Pancreas (tissue), 10 donors: ENCODE measurements around the gene CERS1. TPM values are rescaled to one million over a fixed set of nuclear protein-coding genes. Genes with fewer than 3 reads are reported as not detected.

Source experiments
- ATAC-seq, 4 donors: fragments of 200-7000 bp; cut with Tn5 transposase; one replicate each; pipeline versions ENCODE4 v1.8.0 to v1.9.1; 2020; ENCODE audit warnings: mild to moderate bottlenecking in 4 of 4, moderate library complexity in 4 of 4
- DNase-seq, 6 donors: peaks; one replicate each; pipeline ENCODE4 v3.0.0-alpha.2; 2020
- FAIRE-seq: peaks from 2 replicates; lab custom pipeline; 2012; peaks lifted over from hg19 to GRCh38; lab: Jason Lieb, UNC
- H3K27ac ChIP-seq, 4 donors: fragments of 200-600 bp; sonication (generic); 1 replicate in 3 of 4; 2 replicates in 1 of 4; pipeline versions ENCODE4 v1.5.0 to v1.8.0; 2020
- H3K27me3 ChIP-seq, 4 donors: fragments of 200-600 bp; one replicate each; pipeline ENCODE4 v1.8.0; 2021
- H3K36me3 ChIP-seq, 3 donors: fragments of 200-600 bp; sonication (generic) in 1 of 3; one replicate each; pipeline versions ENCODE4 v1.5.0 to v1.8.0; 2020 to 2021
- H3K4me1 ChIP-seq, 3 donors: fragments of 200-600 bp; one replicate each; pipeline ENCODE4 v1.8.0; 2021
- H3K4me3 ChIP-seq, 4 donors: fragments of 200-600 bp; sonication (generic) in 2 of 4; one replicate each; pipeline versions ENCODE4 v1.5.0 to v1.8.0; 2020 to 2021
- H3K9me3 ChIP-seq, 4 donors: fragments of 200-600 bp; one replicate each; pipeline ENCODE4 v1.8.0; 2021
- WGBS, 2 donors: extraction: QIAGEN DNeasy Blood & Tissue Kit; methylation state at CpG; one replicate each; pipeline ENCODE4 v1.1.7; 2013; 5-methylcytosine and 5-hydroxymethylcytosine counted together
- intact Hi-C, 3 donors: fragments of 100-400 bp; cut with DNase I; formaldehyde crosslinking; loops; one replicate each; pipeline versions ENCODE4 v1.11.1 to v1.14.2; 2022
- polyA plus RNA-seq, 2 donors: library from polyadenylated mRNA; stranded (reverse); fragments of 200-250 nt; gene quantifications; one replicate each; pipeline ENCODE4 v1.2.3, GENCODE V29; 2013
- total RNA-seq, 6 donors: library from RNA; stranded (reverse); fragmentation: NEBNext Ultra II Directional in 4 of 6; extraction: Animal tissue kit (Norgen Biotek cat#: 25700) in 4 of 6; gene quantifications; one replicate each; pipeline versions ENCODE4 v1.2.1 to v1.2.4, GENCODE V29; 2021 to 2023
- TF ChIP-seq, protein P1 (sequence below), 4 donors: fragments of 200-600 bp; sonication (generic) in 3 of 4; IDR thresholded peaks; one replicate each; pipeline versions ENCODE4 v1.5.0 to v1.8.0; 2021; ENCODE audit warnings: antibody characterized with exemption in 4 of 4
- donor health status: healthy with polysubstance abuse.
- donor health status: DM: no; HTN: no; CAD: no; lungs with moderate emphysema.
- donor health status: DM: no; HTN: no; CAD: no.
- donor health status: control.
- donor health status: control.
- donor health status: Bipolar disorder and iron deficiency.
- donor health status: DM: yes; HTN: yes; CAD: no.
- donor health status: DM: no; HTN: no; CAD: no.
- donor health status: DM: no; HTN: no; CAD: no.
- donor health status: DM: yes; HTN: yes; CAD: no.

CERS1 gene
- total and polyA plus RNA-seq, 8 donors, result 0.16 to 8.3 (median 0.44) TPM

DNA sequence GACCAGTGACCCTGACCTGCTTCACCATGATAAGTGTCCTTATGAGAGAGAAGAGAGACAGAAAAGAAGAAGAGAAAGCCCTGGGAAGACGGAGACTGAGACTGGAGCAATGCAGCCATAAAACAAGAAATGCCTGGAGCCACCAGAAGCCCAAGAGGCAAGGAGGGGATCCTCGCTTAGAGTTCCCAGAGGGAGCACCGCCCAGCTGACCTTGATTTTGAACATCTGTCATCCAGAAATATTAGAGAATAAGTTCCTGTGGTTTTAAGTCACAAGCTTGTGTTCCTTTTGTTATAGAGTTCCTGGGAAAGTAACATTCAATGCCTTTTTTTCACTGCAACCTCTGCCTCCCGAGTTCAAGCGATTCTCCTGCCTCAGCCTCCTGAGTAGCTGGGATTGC is 20.2 kb downstream of the CERS1 start:
- DNase-seq, result no peak
- TF ChIP-seq, protein P1, sequence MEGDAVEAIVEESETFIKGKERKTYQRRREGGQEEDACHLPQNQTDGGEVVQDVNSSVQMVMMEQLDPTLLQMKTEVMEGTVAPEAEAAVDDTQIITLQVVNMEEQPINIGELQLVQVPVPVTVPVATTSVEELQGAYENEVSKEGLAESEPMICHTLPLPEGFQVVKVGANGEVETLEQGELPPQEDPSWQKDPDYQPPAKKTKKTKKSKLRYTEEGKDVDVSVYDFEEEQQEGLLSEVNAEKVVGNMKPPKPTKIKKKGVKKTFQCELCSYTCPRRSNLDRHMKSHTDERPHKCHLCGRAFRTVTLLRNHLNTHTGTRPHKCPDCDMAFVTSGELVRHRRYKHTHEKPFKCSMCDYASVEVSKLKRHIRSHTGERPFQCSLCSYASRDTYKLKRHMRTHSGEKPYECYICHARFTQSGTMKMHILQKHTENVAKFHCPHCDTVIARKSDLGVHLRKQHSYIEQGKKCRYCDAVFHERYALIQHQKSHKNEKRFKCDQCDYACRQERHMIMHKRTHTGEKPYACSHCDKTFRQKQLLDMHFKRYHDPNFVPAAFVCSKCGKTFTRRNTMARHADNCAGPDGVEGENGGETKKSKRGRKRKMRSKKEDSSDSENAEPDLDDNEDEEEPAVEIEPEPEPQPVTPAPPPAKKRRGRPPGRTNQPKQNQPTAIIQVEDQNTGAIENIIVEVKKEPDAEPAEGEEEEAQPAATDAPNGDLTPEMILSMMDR (IDR thresholded peaks at IDR 0.05), result no peak
- Histone ChIP-seq H3K36me3 (no peaks in the 10 kb centered on the region), H3K27ac (no peak overlapping the region), H3K4me1 (no peaks in the 10 kb centered on the region), H3K4me3 (no peak overlapping the region), H3K27me3 (no peaks in the 10 kb centered on the region), H3K9me3 (no peaks in the 10 kb centered on the region)
- no peak for FAIRE-seq
- ATAC-seq, result no peak
- WGBS, 2 donors, result 93% methylated on average over 5 of the region's 5 CpGs
- intact Hi-C loops, result no loop called here

DNA sequence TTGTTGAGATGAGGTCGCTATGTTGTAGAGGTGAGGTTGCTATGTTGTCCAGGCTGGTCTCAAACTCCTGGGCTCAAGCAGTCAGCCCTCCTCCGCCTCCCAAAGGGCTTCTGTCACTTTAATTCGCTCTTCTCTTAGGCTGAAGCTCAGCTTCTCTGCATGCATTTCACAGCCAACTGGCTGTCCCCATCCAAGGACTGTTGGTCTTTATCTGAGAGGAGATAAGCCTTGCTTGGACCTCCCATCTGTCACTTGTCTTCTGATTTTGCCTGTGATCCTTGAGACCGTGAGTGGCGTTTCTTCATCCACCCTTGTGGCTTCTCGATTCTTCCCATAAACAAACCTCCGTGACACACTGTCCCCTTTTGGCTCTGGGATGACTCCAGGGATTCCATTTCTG is 24.4 kb downstream of the CERS1 start:
- no peaks in the 10 kb centered on the region for H3K27me3 ChIP-seq
- no peaks in the 10 kb centered on the region for H3K4me1 ChIP-seq
- H3K27ac ChIP-seq, result no peak overlapping the region
- 65 to 67% methylated on average over 7 of the region's 7 CpGs for WGBS, 2 donors
- ATAC-seq (peak in 1 of 4 donors; percentile 4), FAIRE-seq (no peak), DNase-seq (no peak)
- H3K9me3 ChIP-seq, result no peaks in the 10 kb centered on the region
- intact Hi-C loops, result no loop called here
- TF ChIP-seq, protein P1 (IDR thresholded peaks at IDR 0.05), result no peak
- H3K4me3 ChIP-seq, result no peak overlapping the region
- H3K36me3 ChIP-seq, result peaks cover 0 to 15% (median 14%) of the 10 kb centered on the region in 3 donors

DNA sequence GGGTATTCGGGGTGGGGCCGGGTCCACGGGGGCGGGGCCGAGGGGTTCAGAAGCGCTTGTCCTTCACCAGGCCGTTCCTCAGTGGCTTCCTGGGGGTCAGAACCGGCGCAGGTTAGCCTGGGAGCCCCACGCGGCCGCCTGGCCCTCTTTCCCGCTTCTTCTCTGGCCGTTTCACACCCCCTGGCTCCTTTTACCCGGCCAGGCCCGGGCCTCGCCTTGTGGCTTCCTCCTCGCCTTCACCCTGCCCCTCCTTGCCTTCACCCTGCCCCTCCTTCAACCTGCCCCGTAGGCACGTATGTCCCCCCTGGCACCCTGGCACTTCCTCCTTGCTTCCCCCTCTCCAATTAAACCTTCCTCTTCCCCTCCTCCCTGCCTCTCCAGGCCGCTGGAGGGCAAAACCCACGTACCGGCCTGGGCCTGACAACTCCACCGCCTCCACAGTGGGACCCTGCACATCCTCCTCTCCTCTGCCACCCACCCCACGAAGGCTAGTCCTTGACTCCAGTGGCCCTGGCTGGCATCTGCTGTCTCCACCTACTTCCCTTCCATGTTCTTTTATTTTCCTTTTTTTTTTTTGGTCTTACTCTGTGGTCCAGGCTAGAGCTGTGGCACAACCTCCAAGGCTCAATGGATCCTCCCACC is 25.3 kb downstream of the CERS1 start:
- TF ChIP-seq, protein P1 (IDR thresholded peaks at IDR 0.05), result no peak
- Histone ChIP-seq H3K4me3 (no peak overlapping the region), H3K27me3 (no peaks in the 10 kb centered on the region), H3K9me3 (no peaks in the 10 kb centered on the region), H3K27ac (no peak overlapping the region), H3K4me1 (no peaks in the 10 kb centered on the region), H3K36me3 (peaks cover under 1 to 23% (median 23%) of the 10 kb centered on the region in 3 donors)
- intact Hi-C loops, result no loop called here
- no peak for ATAC-seq
- 75 to 83% methylated on average over 19 to 25 of the region's 25 CpGs for WGBS, 2 donors
- no peak for FAIRE-seq
- no peak for DNase-seq

DNA sequence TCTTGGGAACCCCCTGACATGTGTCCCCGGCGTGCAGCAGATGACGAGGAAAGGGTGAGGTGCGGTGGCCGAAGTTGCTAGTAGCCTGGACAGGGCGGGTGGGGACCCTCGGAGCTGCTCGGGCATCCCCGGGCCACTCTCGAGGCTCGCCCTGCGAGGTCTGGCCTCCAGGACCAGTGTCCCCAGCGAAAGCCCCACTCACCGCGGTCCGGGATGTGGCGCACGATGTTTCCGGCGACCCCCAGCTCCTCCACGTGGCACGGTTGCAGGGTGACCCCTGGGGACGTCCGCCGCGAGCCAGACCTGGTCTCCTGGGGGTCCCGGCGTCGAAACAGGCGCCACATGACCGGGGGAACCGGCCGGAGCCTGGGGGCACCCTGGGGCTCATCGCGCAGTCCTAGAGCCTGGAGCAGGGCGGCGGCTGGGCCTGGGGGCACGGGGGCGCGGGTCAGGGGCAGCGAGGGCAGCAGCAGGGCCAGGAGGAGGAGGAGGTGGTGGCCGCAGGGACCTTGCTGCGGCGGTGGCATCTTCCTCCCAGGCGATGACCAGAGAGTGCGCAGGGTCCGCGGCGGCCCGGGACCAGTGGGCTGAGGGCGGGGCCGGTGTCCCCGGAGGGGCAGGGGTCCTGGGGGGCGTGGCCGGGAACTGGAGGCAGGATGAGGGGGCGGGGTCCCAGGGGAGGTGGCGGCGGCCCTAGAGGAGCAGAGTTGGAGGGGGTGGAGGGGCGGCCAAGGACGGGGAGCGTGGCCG is 26.0 kb downstream of the CERS1 start:
- intact Hi-C loops, result no loop called here
- peak in 1 of 6 donors; percentile 80 for DNase-seq

More for the DNA sequence above, 26.0 kb downstream of the CERS1 start:
- H3K4me1 ChIP-seq, result no peaks in the 10 kb centered on the region
- TF ChIP-seq, protein P1 (IDR thresholded peaks at IDR 0.05), result no peak
- no peaks in the 10 kb centered on the region for H3K27me3 ChIP-seq
- no peak overlapping the region for H3K4me3 ChIP-seq
- H3K27ac ChIP-seq, result no peak overlapping the region
- no peak for FAIRE-seq
- H3K36me3 ChIP-seq, result peaks cover 4 to 30% (median 30%) of the 10 kb centered on the region in 3 donors
- H3K9me3 ChIP-seq, result no peaks in the 10 kb centered on the region
- WGBS, 2 donors, result 59 to 62% methylated on average over 51 to 62 of the region's 62 CpGs
- no peak for ATAC-seq
